ENCODE measurements around the gene PLCB1. TPM values are rescaled to one million over a fixed set of nuclear protein-coding genes. Genes with fewer than 3 reads are reported as not detected.

PLCB1 gene
- total and polyA plus RNA-seq, 2 of the 4 experiments (the other 2 are of a cell fraction): 5.6 to 16.1 TPM

DNA sequence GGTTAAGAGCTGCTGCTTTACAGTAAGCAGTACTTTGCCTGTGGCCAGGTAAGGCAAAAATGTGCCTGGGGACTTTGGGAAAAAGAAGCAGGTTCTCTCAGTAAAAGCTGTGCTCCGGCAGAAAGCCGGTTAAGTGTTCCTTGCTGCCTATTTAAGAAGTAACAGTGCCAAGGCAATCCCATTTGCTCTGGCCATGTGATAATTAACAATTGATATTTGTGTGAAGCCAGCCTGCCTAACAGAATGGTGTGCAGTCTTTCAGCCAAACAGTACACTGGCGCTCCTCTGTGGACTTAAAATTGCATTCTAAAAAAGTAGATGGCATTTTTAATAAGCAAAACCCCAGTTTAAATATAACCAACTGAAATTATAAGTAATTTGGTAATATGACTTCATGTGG, 430.3 kb downstream of the PLCB1 start:
- H2BK120ac ChIP-seq (ENCODE audit: low read depth, low read length): no peak overlapping the region
- no peak overlapping the region for H4K91ac ChIP-seq (ENCODE audit: insufficient read depth, low read depth, low read length)
- TF ChIP-seq CEBPB (IDR thresholded peaks at IDR 0.05; ENCODE audit: low read depth, low read length) (no peak), POLR2A (IDR thresholded peaks at IDR 0.05; ENCODE audit: low read depth, low read length) (no peak), BHLHE40 (IDR thresholded peaks at IDR 0.05; ENCODE audit: low read depth, low read length) (no peak), RFX5 (IDR thresholded peaks at IDR 0.05; ENCODE audit: low read depth, low read length) (no peak), RCOR1 (IDR thresholded peaks at IDR 0.05; ENCODE audit: insufficient replicate concordance, low read length) (no peak), NFE2L2 (IDR thresholded peaks at IDR 0.05; ENCODE audit: low read depth, low read length) (no peak), RAD21 (IDR thresholded peaks at IDR 0.05; ENCODE audit: low read length) (no peak), CHD1 (IDR thresholded peaks at IDR 0.05; ENCODE audit: low read depth, low read length) (no peak), SMC3 (IDR thresholded peaks at IDR 0.05; ENCODE audit: low read depth, low read length) (no peak), MAZ (IDR thresholded peaks at IDR 0.05; ENCODE audit: borderline replicate concordance, low read depth, low read length) (no peak), MAFK (IDR thresholded peaks at IDR 0.05; ENCODE audit: low read depth, low read length) (no peak), CTCF (conservative IDR thresholded peaks at IDR 0.05; ENCODE audit: low read depth, low read length) (no peak), FOS (IDR thresholded peaks at IDR 0.05; ENCODE audit: low read depth, low read length) (no peak), ELK1 (IDR thresholded peaks at IDR 0.05; ENCODE audit: borderline replicate concordance, low read depth, low read length) (no peak), MXI1 (IDR thresholded peaks at IDR 0.05; ENCODE audit: borderline replicate concordance, low read depth, low read length) (no peak)
- TF ChIP-seq, protein P1, sequence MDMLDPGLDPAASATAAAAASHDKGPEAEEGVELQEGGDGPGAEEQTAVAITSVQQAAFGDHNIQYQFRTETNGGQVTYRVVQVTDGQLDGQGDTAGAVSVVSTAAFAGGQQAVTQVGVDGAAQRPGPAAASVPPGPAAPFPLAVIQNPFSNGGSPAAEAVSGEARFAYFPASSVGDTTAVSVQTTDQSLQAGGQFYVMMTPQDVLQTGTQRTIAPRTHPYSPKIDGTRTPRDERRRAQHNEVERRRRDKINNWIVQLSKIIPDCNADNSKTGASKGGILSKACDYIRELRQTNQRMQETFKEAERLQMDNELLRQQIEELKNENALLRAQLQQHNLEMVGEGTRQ (IDR thresholded peaks at IDR 0.05; ENCODE audit: low read depth, low read length): no peak
- H3K36me3 ChIP-seq (ENCODE audit: control insufficient read depth, insufficient read depth, low read length): no peaks in the 10 kb centered on the region
- DNase-seq (no peak), ATAC-seq (ENCODE audit: low read depth) (no peak)
- H4K8ac ChIP-seq (ENCODE audit: low read depth in 2 of 2, low read length in 2 of 2): no peak overlapping the region
- no peak overlapping the region for H4K5ac ChIP-seq (ENCODE audit: low read depth, low read length)
- H2AFZ ChIP-seq (replicated peaks; ENCODE audit: low read length, poor library complexity): no peak overlapping the region
- H2BK5ac ChIP-seq (ENCODE audit: low read depth, low read length, poor library complexity, severe bottlenecking): no peak overlapping the region
- no peak overlapping the region for H3K27ac ChIP-seq (ENCODE audit: insufficient read depth, low read length)
- H3K23ac ChIP-seq (ENCODE audit: low read depth, low read length): no peak overlapping the region
- H3K4me2 ChIP-seq (ENCODE audit: low read depth, low read length): no peak overlapping the region
- no peak overlapping the region for H3K56ac ChIP-seq (ENCODE audit: extremely low read depth, insufficient read depth, low read length)
- no peak overlapping the region for H2AK5ac ChIP-seq (ENCODE audit: low read depth, low read length)
- no peaks in the 10 kb centered on the region for H3K27me3 ChIP-seq (ENCODE audit: control insufficient read depth, insufficient read depth, low read length)
- H3K9me1 ChIP-seq (ENCODE audit: insufficient read depth, low read length): no peaks in the 10 kb centered on the region
- H2BK20ac ChIP-seq (ENCODE audit: low read depth, low read length): no peak overlapping the region
- ChIA-PET CTCF (no interaction called here), POLR2A (ENCODE audit: unreplicated experiment) (no interaction called here)
- no peaks in the 10 kb centered on the region for H3K79me1 ChIP-seq (ENCODE audit: low read depth in 1 of 2, low read length in 2 of 2)
- H3K9ac ChIP-seq (ENCODE audit: low read depth, low read length): no peak overlapping the region
- H2BK15ac ChIP-seq (ENCODE audit: low read depth, low read length): no peak overlapping the region
- no peaks in the 10 kb centered on the region for H3K4me1 ChIP-seq (ENCODE audit: control insufficient read depth, insufficient read depth, low read length)
- H3K9me3 ChIP-seq (ENCODE audit: control insufficient read depth, insufficient read depth, low read length): no peaks in the 10 kb centered on the region
- H3K4me3 ChIP-seq (ENCODE audit: insufficient read depth, low read depth, low read length): no peak overlapping the region
- no peak overlapping the region for H2AK9ac ChIP-seq (replicated peaks; ENCODE audit: low read depth, low read length, poor library complexity)
- no peak overlapping the region for H3K14ac ChIP-seq (replicated peaks; ENCODE audit: low read depth, low read length)
- dilution Hi-C loops (cut with HindIII; ENCODE audit: low sequenced_read_pairs, unreplicated experiment): no loop called here
- no TSS peak for BruUV-seq (replicated peaks)
- intact Hi-C loops (cut with micrococcal nuclease): no loop called here
- in situ Hi-C loops (cut with MboI; ENCODE audit: low sequenced_read_pairs): no loop called here
- no peaks in the 10 kb centered on the region for H4K20me1 ChIP-seq (ENCODE audit: insufficient read depth, low read length)
- 100% methylated on average over 2 of the region's 3 CpGs; no CpG with 5 or more reads in 1 of the 2 experiments for WGBS, 2 experiments (ENCODE audit: extremely low coverage in 2 of 2, insufficient read length in 1 of 2)
- H3K4ac ChIP-seq (ENCODE audit: low read depth, low read length): no peak overlapping the region
- no peak overlapping the region for H3K18ac ChIP-seq (ENCODE audit: low read depth, low read length)
